Occipital lobe (tissue), 2 donors: Measurements from ENCODE around the gene FAM171A1. TPM values are rescaled to one million over a fixed set of nuclear protein-coding genes. Genes with fewer than 3 reads are reported as not detected.
A peak's percentile ranks its signal among the peaks of the same experiment; 100 is the strongest.
"Not testable (repeated sequence)": the region's sequence is repeated elsewhere in the genome, so short reads cannot be mapped to it uniquely, and the experiment has no call there.

Experiments used
- DNase-seq: peaks from one replicate; lab custom pipeline; 2025; lab: John Stamatoyannopoulos, UW
- total RNA-seq: library from RNA; depleted of rRNA; stranded (reverse); fragments of >200 nt; gene quantifications from one replicate; pipeline ENCODE4 v1.2.3, GENCODE V29; 2014

The FAM171A1 gene
- total RNA-seq, 1 donor from 2014 or later: 31.2 TPM

DNA sequence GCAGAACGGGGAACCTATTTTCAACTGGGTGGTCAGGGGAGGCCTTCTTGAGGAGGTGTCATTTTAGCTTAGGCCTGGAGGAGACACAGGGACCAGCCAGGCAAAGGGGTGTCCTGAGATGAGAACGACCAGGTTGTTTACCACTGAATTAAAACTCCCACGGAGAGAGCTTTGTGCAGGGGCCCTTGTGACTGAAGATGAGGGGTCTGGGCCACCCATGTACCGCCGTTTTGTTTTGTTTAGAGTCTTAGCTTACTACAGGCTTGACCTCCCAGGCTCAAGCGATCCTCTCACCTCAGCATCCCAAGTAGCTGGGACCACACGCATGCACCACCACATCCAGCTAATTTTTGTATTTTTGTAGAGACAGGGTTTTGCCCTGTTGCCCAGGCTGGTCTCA, 80.4 kb downstream of the FAM171A1 start:
- no peak for DNase-seq

DNA sequence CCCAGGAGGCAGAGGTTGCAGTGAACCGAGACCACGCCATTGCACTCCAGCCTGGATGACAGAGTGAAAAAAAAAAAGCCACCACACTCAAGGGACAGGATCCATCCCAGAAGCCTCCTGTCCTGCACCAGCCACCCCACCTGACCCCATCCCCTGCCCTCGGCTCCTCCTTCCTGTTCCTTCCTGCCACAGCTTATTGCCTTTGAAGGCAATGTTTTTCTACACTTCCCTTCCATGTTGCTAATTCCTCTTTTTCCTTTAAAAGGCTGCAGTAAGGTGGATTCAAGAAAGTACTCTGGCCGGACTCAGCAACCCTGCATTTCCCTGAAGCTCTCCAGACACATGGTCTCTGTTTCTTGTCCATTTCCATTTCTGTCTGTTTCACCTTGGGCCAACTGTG, 80.9 kb downstream of the FAM171A1 start:
- DNase-seq: no peak

DNA sequence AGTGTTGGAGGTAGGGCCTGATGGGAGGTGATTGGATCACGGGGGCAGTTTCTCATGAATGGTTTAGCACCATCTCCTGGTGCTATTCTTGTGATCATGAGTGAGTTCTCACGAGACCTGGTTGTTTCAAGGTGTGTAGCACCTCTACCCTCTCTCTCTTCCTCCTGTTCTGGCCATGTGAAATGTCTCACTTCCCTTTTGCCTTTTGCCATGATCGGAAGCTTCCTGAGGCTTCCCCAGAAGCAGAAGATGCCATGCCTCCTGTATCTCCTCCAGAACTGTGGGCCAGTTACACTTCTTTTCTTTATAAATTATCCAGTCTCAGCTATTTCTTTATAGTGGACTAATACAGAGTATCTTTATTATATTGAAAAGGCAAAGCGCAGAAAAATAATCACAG, 90.1 kb downstream of the FAM171A1 start:
- DNase-seq: no peak

GRCh38 chr10:15280462-15280861, 90.6 kb downstream of the FAM171A1 start:
- DNase-seq: no peak

DNA sequence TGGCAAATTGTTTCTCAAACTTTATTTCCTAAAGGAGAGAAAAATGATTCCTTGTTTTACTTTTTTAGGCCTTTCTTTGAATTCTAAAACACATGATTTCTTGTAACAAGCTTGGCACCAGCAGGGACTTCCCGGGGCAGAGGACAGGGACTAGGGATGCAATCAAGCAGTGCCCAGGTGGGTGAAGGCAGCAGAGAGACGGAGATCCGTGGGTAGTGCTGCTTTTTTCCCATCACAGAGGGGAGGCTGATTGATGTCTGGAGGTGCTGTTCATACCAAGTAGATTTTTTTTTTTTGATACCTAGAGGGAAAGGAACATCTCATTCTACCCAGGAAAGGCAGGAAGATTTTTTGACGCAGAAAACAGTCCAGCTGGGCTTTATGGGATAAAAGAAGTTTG, 91.9 kb downstream of the FAM171A1 start:
- DNase-seq: no peak

GRCh38 chr10:15278786-15279185, 92.3 kb downstream of the FAM171A1 start:
- no peak for DNase-seq

GRCh38 chr10:15276039-15276438, 95.0 kb downstream of the FAM171A1 start:
- DNase-seq: not testable (repeated sequence)

DNA sequence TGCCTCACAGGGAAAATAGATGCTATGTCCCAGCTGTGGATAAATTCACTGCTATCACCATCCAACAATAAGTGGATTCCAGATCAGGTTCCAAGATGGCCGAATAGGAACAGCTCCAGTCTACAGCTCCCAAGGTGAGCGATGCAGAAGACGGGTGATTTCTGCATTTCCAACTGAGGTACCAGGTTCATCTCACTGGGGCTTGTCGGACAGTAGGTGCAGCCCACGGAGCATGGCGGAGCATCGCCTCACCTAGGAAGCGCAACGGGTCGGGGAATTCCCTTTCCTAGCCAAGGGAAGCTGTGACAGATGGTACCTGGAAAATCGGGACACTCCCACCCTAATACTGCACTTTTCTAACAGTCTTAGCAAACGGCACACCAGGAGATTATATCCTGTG, 101.3 kb downstream of the FAM171A1 start:
- DNase-seq: not testable (repeated sequence)

DNA sequence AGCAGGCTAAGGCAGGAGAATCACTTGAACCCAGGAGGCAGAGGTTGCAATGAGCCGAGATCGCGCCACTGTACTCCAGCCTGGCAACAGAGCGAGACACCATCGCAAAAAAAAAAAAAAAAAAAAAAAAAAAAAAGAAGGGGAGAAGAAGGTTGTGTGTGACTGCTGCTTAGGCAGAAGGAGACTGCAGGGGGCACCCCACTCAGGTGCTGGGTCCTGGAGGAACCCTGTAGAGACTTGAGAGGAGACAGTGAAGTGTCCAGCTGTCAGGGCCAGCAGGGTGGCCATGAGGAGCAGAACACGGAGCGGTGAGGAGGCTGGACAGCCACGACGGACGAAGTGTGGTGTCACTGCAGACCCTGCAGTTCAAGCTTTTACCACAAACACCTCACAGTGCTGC, 103.6 kb downstream of the FAM171A1 start:
- DNase-seq: no peak

- no peak for DNase-seq
Observed at GRCh38 chr10:15266117-15266516, 105.0 kb downstream of the FAM171A1 start.

DNA sequence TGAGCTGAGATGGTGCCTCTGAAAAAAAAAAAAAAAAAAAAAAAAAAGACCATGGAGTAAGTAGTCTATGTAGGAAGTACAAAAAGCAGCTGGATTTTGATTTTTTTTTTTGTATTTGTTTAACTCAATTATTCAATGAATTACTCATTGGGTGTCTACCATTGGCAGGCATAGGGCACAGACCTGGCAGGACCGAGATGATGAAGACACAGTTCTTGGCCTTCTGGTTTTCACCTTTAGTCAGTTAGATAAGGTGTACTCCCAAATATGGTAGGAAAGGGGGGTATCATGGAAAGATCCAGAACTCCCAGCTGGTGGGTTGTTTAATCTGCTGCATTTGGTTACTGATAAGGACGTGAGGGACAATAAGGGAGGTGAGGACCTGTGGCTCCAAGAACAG, 105.5 kb downstream of the FAM171A1 start:
- no peak for DNase-seq

- no peak for DNase-seq
Observed at GRCh38 chr10:15265056-15265455, 106.0 kb downstream of the FAM171A1 start.

GRCh38 chr10:15263657-15264323, 107.3 kb downstream of the FAM171A1 start:
- DNase-seq: no peak

DNA sequence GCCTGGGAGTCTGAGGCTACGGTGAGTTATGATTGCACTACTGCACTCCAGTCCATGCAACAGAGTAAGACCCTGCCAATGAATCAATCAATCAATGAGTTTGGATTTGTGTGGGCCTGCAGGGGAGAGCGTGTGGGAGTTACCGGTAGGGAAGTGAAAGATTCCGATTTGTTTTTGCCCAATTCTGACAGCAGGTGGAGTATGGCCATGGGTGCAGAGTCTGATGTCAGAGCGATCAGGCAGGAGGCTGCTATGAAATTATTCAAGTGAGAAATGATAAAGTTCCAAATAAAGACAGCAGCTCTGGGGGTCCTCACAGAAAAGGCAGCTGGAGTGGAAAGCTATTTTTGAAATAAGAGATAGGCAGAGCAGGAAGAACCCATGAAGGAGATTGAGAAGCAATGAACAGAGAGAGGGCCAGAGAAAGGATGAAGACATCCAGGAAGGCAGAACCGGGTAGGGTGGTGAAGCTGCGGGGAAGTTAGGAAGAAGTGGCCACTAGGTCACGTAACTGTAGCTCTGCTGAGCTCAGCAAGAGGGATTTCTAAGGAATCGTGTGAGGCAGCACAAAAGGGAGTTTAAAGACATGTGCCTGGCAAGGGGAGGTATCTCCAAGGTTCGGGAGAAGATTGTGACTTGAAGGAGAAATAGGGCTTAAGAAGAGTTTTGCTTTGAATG, 108.9 kb downstream of the FAM171A1 start:
- no peak for DNase-seq

DNA sequence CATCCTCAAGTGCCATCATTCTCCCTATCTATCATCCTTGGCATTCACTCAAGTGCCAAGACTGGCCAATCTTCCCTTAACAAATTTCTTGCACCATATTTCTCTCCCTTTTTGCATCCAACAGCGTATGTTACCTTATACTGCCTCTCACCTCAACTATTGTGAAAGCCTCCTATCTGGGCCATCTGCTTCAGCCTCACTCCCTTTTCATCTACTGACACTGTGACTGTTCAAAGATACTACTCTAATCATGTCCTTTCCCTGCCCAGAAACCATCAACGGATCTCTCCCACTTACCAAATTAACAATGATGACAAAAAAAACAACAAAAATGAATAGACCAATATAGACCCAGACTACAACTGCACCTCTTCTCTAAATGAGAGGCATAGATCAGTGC, 112.0 kb downstream of the FAM171A1 start:
- no peak for DNase-seq

- no peak for DNase-seq
Observed at GRCh38 chr10:15258255-15258654, 112.8 kb downstream of the FAM171A1 start.

DNA sequence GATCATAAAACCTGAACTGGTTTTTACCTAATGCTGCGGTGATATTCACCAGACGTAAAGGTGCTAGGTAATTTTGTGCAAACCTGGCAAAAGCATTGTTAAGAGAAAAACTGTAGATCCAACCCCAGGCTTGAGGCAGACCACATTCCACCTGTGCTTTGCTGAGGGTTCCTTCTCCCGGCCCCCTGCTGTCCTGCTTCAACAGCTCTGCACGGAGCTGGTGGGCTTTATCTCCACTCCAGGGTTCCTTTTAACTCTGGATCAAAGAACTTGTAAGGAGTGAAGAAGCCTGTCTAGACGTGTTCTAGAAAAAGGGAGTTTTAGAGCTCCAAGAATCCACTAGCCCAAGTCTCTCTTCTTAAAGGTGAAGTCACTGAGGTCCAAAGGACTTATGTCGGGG, 115.1 kb downstream of the FAM171A1 start:
- no peak for DNase-seq

DNA sequence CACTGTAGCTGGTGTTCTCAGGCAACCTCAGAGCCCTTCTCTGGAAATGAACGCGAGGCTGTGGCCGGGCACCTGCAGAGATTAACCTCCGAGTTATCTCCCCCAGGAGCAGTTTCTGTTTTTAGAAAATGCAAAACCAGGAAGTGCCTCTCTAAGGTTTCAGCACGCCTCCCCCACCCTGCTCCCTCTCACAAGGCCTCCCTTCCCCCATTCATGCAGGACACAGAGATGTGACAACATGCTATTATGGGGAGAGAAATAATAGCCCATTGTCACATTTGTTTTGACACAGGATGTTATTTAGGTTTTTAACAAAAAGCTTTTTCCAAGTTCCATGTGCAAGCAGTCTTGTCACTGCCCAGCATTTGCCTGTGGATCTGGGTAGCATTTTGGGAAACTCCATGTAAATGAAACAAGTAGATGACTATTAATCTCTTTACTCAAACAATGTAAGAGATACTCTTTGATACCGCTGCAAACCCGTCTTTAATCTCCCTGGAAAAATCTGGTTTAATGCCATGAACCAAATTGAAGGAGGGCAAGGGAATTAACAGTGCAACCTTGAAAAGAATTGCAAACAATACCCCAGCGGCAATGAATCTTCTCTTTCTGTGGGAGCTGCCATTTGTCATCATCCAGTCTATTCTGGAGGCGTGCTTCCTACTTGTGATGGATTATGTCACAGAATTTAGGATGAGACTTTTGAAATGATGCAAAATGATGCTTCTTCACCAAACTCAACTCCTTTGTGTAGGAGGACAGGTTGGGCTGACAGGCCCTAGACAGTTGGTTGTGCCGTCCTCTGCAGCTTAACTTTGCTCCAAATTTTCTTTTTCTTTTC, 116.1 kb downstream of the FAM171A1 start:
- DNase-seq: peak; percentile 37

GRCh38 chr10:15253951-15254807, 116.9 kb downstream of the FAM171A1 start:
- no peak for DNase-seq

- DNase-seq: no peak
Observed at GRCh38 chr10:15252396-15252795, 118.7 kb downstream of the FAM171A1 start.

DNA sequence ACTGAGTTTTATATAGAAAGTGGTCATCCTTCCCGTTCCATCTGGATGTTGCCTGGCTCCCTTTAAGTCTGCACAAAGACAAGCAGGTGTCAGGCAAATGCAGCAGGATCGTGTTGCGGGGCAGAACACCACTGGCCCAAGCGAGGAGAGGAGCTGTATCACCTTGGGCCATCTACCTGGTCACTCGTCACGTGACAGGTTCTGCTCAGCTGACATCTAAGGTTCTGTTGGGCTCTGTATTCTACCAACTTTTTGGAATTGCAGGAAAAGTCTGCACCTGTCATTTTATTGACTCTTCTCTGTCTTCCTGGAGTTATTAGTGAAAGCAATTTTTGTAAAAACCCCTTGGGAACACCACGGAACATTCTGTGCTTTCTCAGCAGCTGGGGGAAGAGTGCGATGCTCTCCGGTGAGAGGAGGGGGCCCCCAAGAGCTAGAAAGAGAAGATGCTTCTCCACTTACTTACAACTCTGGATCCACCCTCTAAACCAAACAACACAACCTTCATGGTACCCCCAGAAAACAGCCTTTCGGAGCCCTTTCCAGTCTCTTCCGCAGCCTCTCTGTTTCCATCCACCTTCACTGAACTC, 119.2 kb downstream of the FAM171A1 start:
- DNase-seq: no peak
